IPS DF 6.9 (cell line): ENCODE measurements around the gene WNT6.
"Not testable (repeated sequence)": the region's sequence is repeated elsewhere in the genome, so short reads cannot be mapped to it uniquely, and the experiment has no call there.

Experiments used
- DNase-seq: peaks from one replicate; pipeline ENCODE4 v3.0.0-alpha.2; 2013; ENCODE audit warnings: low read depth, low spot score
- H3K27ac ChIP-seq: one replicate; pipeline ENCODE4 v1.5.1; 2013; ENCODE audit warnings: low read length, control low read depth
- H3K27me3 ChIP-seq: 2 replicates; pipeline ENCODE4 v1.6.1; 2013; ENCODE audit warnings: mild to moderate bottlenecking, low read length; ENCODE audit not compliant: control insufficient read depth, insufficient read depth
- H3K36me3 ChIP-seq: 2 replicates; pipeline ENCODE4 v1.6.1; 2013; ENCODE audit warnings: low read length; ENCODE audit not compliant: control insufficient read depth, insufficient read depth
- H3K4me1 ChIP-seq: 2 replicates; pipeline ENCODE4 v1.6.1; 2013; ENCODE audit warnings: low read length; ENCODE audit not compliant: control insufficient read depth, insufficient read depth
- H3K4me3 ChIP-seq: 2 replicates; pipeline ENCODE4 v1.5.1; 2013; ENCODE audit warnings: mild to moderate bottlenecking, low read length
- H3K9me3 ChIP-seq: 2 replicates; pipeline ENCODE4 v1.6.1; 2013; ENCODE audit warnings: low read length, inconsistent platforms; ENCODE audit not compliant: control insufficient read depth, insufficient read depth
- WGBS: extraction: QIAGEN DNeasy Blood & Tissue Kit; methylation state at CpG from one replicate; pipeline ENCODE4 v1.1.7; 2013; ENCODE audit warnings: mixed read lengths, missing lambda C conversion rate; ENCODE audit not compliant: insufficient read length, insufficient coverage; 5-methylcytosine and 5-hydroxymethylcytosine counted together

The WNT6 gene

DNA sequence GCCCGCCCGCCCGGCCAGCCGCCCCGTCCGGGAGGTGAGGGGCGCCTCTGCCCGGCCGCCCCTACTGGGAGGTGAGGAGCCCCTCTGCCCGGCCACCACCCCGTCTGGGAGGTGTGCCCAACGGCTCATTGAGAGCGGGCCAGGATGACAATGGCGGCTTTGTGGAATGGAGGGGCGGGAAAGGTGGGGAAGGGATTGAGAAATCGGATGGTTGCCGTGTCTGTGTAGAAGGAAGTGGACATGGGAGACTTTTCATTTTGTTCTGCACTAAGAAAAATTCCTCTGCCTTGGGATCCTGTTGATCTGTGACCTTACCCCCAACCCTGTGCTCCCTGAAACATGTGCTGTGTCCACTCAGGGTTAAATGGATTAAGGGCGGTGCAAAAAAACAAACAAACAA is 12.6 kb upstream of the WNT6 start:
- not testable (repeated sequence) for H3K36me3 ChIP-seq, H3K4me3 ChIP-seq, H3K27me3 ChIP-seq, H3K27ac ChIP-seq, DNase-seq, H3K4me1 ChIP-seq, H3K9me3 ChIP-seq
- no CpG with 5 or more reads among the region's 18 CpGs for WGBS

DNA sequence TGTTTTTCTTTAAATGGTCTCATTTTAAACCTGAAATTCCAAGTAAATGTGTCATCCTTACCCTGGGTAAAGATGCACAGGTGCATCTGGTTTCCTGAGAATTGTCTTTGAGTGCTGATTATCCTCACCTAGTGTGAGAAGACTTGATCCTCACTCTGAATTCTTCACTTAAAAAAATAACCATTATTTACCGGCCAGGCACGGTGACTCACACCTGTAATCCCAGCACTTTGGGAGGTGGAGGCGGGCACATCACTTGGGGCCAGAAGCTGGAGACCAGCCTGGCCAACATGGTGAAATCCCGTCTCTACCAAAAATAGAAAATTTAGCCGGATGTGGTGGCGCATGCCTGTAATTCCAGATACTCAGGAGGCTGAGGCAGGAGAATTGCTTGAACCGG is 9.9 kb upstream of the WNT6 start:
- DNase-seq: no peak

DNA sequence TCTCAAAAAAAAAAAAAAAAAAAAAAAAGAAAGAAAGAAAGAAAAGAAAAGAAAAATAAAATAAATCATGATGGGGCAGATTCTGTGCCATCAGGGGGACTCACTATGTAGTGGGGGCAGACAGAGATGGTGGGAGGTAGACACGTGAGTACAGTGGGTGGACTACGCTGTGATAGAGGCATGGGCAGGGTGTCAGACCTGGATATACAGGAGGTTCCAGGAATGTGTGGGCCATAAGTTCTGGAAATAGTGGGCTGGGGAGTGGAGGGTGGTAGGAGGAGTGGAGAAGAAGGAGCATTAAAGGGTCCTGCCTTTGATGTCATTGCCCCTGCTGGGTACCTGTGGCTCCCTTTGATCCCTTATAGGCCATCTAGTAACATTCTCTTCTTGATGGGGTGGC is 8.8 kb upstream of the WNT6 start:
- peaks cover 4% of the 10 kb centered on the region for H3K4me1 ChIP-seq
- H3K27me3 ChIP-seq: peaks cover 28% of the 10 kb centered on the region
- WGBS: no CpG with 5 or more reads among the region's 2 CpGs
- H3K27ac ChIP-seq: no peak overlapping the region
- H3K4me3 ChIP-seq: no peak overlapping the region
- DNase-seq: no peak
- H3K9me3 ChIP-seq: no peaks in the 10 kb centered on the region
- H3K36me3 ChIP-seq: no peaks in the 10 kb centered on the region

More for the DNA sequence above, 9.9 kb upstream of the WNT6 start:
- Histone ChIP-seq H3K27ac (no peak overlapping the region), H3K27me3 (peaks cover 18% of the 10 kb centered on the region), H3K36me3 (no peaks in the 10 kb centered on the region), H3K4me1 (peaks cover 3% of the 10 kb centered on the region), H3K4me3 (no peak overlapping the region), H3K9me3 (no peaks in the 10 kb centered on the region)
- no CpG with 5 or more reads among the region's 7 CpGs for WGBS

DNA sequence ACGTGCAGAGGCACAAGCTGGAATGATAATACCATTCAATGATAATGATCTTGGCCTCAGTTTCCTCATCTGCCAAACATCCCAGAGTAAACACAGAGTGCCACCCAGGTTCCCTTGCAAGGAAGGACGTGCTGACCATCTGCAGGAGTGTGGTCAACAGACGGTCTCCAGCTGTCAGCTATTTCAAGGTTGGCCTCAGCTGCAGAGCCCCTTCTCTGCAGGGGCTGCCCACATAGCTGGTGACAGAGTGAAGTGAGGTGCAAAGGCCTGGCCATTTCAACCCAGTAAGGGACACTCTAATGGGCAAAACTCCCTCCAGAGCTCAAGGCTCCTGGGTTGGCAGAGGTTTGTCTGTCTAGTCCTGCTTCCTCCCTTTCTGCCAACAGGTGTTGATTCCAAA is 8.3 kb upstream of the WNT6 start:
- Histone ChIP-seq H3K4me3 (no peak overlapping the region), H3K27me3 (peaks cover 33% of the 10 kb centered on the region), H3K27ac (no peak overlapping the region), H3K4me1 (peaks cover 4% of the 10 kb centered on the region), H3K36me3 (no peaks in the 10 kb centered on the region), H3K9me3 (no peaks in the 10 kb centered on the region)
- no peak for DNase-seq
- WGBS: no CpG with 5 or more reads among the region's 3 CpGs

DNA sequence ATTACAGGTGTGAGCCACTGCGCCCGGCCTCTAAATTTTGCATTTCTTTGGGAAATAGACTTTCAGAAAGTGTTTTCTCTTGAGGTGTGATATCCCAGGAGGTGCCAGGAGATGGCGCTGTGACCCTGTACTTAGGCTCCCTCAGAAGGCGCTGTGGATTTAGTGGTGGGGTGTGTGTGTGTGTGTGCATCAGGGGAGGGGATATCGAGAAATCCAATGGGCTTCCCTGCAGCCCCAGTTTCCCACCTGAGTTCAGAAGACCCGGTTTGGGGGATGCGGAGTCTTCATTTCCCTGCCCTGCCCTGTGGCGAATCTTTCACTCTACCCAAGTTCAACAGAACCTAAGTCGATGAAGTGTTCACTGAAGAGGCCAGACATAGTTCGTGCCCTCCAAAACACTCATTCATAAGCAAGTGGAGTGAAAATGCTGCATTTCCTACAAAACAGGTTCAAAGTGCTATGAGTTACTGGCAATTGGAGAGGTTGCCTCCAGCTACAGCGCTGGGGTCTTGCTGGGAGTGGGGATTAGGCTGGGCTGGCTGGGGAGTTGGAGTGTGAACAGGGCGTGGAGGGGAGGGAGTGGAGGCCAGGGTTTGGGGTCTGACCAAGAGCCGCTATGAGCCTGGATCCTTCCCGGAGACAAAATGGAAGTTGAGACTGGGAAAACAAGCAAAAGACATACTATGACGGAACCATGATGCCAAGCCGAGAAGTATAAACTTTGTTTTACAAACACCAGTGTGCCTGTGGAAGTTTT is 6.5 kb upstream of the WNT6 start:
- Histone ChIP-seq H3K4me1 (peaks cover 4% of the 10 kb centered on the region), H3K27me3 (peaks cover 51% of the 10 kb centered on the region), H3K4me3 (no peak overlapping the region), H3K9me3 (no peaks in the 10 kb centered on the region), H3K36me3 (no peaks in the 10 kb centered on the region), H3K27ac (no peak overlapping the region)
- WGBS: no CpG with 5 or more reads among the region's 16 CpGs
- no peak for DNase-seq

DNA sequence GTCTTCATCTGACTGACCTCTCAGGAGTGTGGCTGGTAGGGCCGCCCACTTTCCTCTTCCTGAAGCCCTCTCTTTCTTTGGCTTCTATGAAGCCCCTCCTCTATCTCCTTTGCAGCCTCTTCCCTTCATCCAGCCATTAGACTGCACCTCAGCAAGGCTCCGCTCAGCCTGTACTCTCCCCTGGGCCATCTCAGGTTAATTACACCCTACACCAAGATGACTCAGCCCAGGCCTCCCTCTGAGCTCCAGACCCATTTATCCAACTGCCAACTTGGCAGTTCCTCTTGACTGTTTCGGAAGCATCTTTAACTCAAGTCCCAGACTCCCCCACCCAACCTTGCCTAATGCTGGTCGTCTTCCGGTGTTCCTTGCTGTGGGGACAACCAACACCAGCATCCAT is 5.8 kb upstream of the WNT6 start:
- H3K27ac ChIP-seq: no peak overlapping the region
- H3K9me3 ChIP-seq: no peaks in the 10 kb centered on the region
- H3K4me3 ChIP-seq: no peak overlapping the region
- WGBS: no CpG with 5 or more reads among the region's 5 CpGs
- peaks cover 6% of the 10 kb centered on the region for H3K4me1 ChIP-seq
- H3K27me3 ChIP-seq: peaks cover 58% of the 10 kb centered on the region
- no peak for DNase-seq
- H3K36me3 ChIP-seq: no peaks in the 10 kb centered on the region

DNA sequence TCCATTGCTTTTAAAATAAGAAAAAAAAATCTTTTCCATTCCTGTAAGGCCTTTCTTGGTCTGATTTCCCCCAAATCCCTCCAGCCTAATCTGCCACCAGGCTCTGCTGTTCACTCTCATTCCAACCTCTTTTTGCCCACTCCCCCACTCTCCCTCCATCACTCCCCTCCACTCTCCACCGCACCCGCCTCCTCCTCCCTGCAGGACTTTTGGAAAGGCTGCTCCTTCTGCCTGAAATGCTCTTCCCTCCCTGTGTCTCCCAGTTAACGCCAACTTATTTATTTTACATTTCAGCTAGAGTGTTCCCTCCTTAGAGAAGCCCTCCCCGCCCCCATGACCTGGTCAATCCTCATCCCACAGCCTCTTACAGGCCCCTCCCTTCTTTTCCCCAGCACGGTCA is 4.7 kb upstream of the WNT6 start:
- H3K9me3 ChIP-seq: no peaks in the 10 kb centered on the region
- H3K36me3 ChIP-seq: no peaks in the 10 kb centered on the region
- H3K4me3 ChIP-seq: no peak overlapping the region
- H3K4me1 ChIP-seq: peaks cover 6% of the 10 kb centered on the region
- WGBS: no CpG with 5 or more reads among the region's 5 CpGs
- H3K27ac ChIP-seq: no peak overlapping the region
- H3K27me3 ChIP-seq: peaks cover 65% of the 10 kb centered on the region
- no peak for DNase-seq

DNA sequence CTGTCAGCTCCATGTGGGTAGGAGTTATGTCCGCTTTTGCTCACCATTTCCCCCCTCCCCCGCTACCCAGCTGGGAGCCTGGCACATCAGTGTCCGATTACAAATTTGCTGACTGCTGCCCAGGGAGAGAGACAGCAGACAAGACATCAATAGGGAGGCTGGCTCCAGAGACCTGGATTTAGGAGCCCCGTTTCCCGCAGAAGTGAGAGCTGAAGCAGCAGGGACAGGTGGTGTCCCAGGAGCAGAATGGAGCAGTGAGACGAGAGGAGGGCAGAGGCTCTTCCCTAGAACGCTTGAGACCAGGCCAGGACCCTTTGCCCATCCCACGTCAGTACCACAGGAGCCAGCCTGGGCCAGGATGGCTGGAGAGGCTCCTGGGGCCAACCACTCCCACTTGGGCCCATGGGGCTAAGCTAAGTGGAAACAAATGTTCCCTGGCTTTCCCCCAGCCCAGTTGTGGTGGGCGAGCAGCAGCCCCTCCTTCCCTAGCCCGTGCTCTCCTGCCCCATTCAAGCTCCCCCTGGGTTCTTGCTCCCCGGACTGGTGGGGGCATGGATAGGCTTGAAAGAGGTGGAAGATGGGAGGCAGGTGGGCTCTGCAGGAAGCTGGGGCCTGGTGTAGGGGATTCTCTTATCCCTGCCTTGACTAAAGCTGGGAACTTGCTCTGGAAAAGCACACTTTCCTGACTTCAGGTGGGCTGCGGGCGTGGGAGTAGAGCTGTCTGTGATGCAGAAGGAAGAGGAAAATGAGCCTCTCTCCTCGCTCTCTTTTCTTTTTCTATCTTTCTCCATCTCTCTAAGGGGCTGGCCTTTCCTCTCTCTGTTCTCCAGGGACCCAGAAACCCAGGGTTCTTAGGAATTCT is 4.1 kb upstream of the WNT6 start:
- DNase-seq: no peak
- Histone ChIP-seq H3K4me3 (no peak overlapping the region), H3K27ac (no peak overlapping the region), H3K36me3 (no peaks in the 10 kb centered on the region), H3K9me3 (no peaks in the 10 kb centered on the region), H3K27me3 (peaks cover 72% of the 10 kb centered on the region), H3K4me1 (peaks cover 8% of the 10 kb centered on the region)
- WGBS: no CpG with 5 or more reads among the region's 14 CpGs

DNA sequence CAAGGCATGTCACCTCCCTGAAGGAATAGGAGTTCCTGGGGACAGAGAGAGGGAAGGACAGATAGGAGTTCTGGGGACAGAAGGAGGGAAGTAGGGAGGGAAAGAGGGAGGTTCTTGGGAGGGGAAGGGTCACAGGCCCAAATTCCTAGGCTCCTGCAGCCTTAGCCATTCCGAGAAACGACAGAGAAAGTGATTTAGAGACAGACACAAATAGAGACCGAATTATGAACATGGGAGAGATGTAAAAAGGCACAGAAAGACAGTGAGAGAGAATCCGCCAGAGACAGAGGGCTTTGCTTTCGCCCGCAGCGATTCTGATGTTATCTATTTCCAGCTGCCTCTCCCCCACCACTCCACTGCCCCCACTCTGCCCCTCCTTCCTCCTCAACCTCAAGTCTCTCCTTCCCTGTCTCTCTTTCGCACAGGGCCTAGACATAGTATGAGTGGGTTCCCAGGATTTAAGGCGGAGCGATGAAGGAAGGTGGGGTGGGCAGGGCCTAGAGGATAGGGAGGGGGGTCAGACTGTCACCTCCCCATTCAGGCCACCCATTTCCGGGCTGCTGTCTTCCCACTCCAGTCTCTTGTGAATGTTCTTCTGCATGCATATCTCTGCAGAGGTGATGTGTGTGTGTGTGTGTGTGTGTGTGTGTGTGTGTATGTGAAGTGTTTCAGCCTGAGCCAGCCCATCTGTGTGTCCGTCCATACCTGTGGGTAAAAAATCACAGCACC is 3.3 kb upstream of the WNT6 start:
- H3K9me3 ChIP-seq: no peaks in the 10 kb centered on the region
- no peak overlapping the region for H3K27ac ChIP-seq
- peaks cover 71% of the 10 kb centered on the region for H3K27me3 ChIP-seq
- no peaks in the 10 kb centered on the region for H3K36me3 ChIP-seq
- DNase-seq: no peak
- no CpG with 5 or more reads among the region's 12 CpGs for WGBS
- peaks cover 8% of the 10 kb centered on the region for H3K4me1 ChIP-seq
- no peak overlapping the region for H3K4me3 ChIP-seq

DNA sequence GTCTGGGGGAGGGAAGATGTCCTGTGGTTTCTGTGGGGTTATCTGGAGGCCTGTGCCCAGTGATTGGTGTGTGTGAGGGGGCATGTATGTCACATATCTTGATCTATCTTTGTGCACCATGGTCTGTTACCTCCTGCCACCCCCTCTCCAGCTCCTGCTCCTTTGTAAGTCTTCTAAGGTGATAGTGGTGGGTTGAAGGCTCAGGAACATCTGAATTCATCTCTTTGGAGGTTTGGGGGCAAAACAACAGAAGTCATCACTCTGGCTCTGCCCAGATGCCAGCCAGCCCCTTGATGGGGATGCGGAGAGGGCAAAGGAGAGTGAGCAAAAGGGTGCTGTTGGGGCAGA is 2.7 kb upstream of the WNT6 start:
- no peak overlapping the region for H3K4me3 ChIP-seq
- DNase-seq: no peak
- WGBS: no CpG with 5 or more reads among the region's 1 CpG
- H3K9me3 ChIP-seq: no peaks in the 10 kb centered on the region
- H3K36me3 ChIP-seq: no peaks in the 10 kb centered on the region
- H3K27me3 ChIP-seq: peaks cover 75% of the 10 kb centered on the region
- no peak overlapping the region for H3K27ac ChIP-seq
- peaks cover 8% of the 10 kb centered on the region for H3K4me1 ChIP-seq
